ENCODE data around the gene TRIM15.

The TRIM15 gene

GRCh38 chr6:30121446-30122366 lies 41.6 kb upstream of the TRIM15 start:
- DNase-seq (ENCODE audit: low read depth in 1 of 2, low spot score in 1 of 2): no peak
- H3K27ac ChIP-seq (replicated peaks): no peak overlapping the region
- H3K27me3 ChIP-seq (ENCODE audit: insufficient read depth, poor library complexity, severe bottlenecking): peaks cover 3% of the 10 kb centered on the region
- no peak for TF ChIP-seq GABPA (IDR thresholded peaks at IDR 0.05; ENCODE audit: low read depth)
- no peak for TF ChIP-seq REST (IDR thresholded peaks at IDR 0.05; ENCODE audit: insufficient replicate concordance, low read depth)
- TF ChIP-seq POLR2AphosphoS5 (IDR thresholded peaks at IDR 0.05; ENCODE audit: low read depth): no peak
- no peak for TF ChIP-seq CTCF (IDR thresholded peaks at IDR 0.05; ENCODE audit: insufficient read depth, low read length)
- no peak for TF ChIP-seq SPI1 (IDR thresholded peaks at IDR 0.05; ENCODE audit: borderline replicate concordance, low read depth)
- H3K4me3 ChIP-seq (replicated peaks; ENCODE audit: insufficient read depth, low read length): no peak overlapping the region

- TF ChIP-seq REST (IDR thresholded peaks at IDR 0.05; ENCODE audit: insufficient replicate concordance, low read depth): no peak
- no peak for TF ChIP-seq POLR2AphosphoS5 (IDR thresholded peaks at IDR 0.05; ENCODE audit: low read depth)
- TF ChIP-seq CTCF (IDR thresholded peaks at IDR 0.05; ENCODE audit: insufficient read depth, low read length): no peak
- TF ChIP-seq GABPA (IDR thresholded peaks at IDR 0.05; ENCODE audit: low read depth): no peak
- no peak for TF ChIP-seq SPI1 (IDR thresholded peaks at IDR 0.05; ENCODE audit: borderline replicate concordance, low read depth)
- no peak for DNase-seq (ENCODE audit: low read depth in 1 of 2, low spot score in 1 of 2)
- H3K27me3 ChIP-seq (ENCODE audit: insufficient read depth, poor library complexity, severe bottlenecking): peaks cover 3% of the 10 kb centered on the region
- no peak overlapping the region for H3K27ac ChIP-seq (replicated peaks)
- H3K4me3 ChIP-seq (replicated peaks; ENCODE audit: insufficient read depth, low read length): no peak overlapping the region
Measured at GRCh38 chr6:30122515-30122914, 40.8 kb upstream of the TRIM15 start.

- peaks cover 22% of the 10 kb centered on the region for H3K27me3 ChIP-seq (ENCODE audit: insufficient read depth, poor library complexity, severe bottlenecking)
- no peak overlapping the region for H3K4me3 ChIP-seq (replicated peaks; ENCODE audit: insufficient read depth, low read length)
- TF ChIP-seq SPI1 (IDR thresholded peaks at IDR 0.05; ENCODE audit: borderline replicate concordance, low read depth) (no peak), POLR2AphosphoS5 (IDR thresholded peaks at IDR 0.05; ENCODE audit: low read depth) (no peak), REST (IDR thresholded peaks at IDR 0.05; ENCODE audit: insufficient replicate concordance, low read depth) (no peak), CTCF (IDR thresholded peaks at IDR 0.05; ENCODE audit: insufficient read depth, low read length) (no peak), GABPA (IDR thresholded peaks at IDR 0.05; ENCODE audit: low read depth) (no peak)
- H3K27ac ChIP-seq (replicated peaks): no peak overlapping the region
- no peak for DNase-seq (ENCODE audit: low read depth in 1 of 2, low spot score in 1 of 2)
Measured at GRCh38 chr6:30127238-30128093, 35.9 kb upstream of the TRIM15 start.

All from HL-60 (cell line).